ENCODE results near the gene GAS6.

GAS6 gene

DNA sequence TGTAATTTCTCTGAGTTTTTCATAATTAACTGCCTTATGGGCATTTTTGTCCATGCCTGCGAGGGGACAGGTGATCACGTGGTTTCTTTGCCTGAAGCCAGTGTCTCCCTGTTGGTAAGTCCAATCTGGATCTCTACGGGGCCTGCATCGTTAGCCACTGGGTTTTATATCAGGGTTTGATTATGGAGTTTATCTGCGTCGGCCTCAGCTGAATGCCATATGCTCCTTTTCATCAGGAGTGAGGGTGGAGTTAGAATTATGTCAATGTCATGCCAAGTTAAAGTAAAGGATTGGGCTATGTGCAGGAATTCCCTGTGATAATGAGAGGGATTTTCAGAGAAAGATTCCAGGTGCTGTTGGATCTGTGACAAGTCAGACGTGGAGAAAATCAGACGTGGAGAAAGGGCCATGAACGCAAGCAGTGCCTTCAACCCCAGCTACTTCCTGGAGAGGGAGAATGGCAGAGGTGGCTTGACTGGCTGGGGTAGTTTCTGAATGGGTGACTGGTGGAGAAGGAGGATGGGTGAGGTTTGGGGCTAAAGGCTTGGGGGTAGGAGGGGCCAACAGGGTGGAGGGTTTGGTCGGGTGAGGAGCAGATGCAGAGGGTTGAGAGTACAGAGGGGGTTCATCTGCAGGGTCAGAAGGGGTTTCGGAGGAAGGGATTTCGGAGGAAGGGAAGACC, 80.5 kb downstream of the GAS6 start:
- no peak overlapping the region for H3K4me3 ChIP-seq (ENCODE audit: low read length)
- TF ChIP-seq ZNF274 (IDR thresholded peaks at IDR 0.05; ENCODE audit: low read depth, low read length): no peak

GRCh38 chr13:113782472-113782871, 81.4 kb downstream of the GAS6 start:
- no peak for TF ChIP-seq ZNF274 (IDR thresholded peaks at IDR 0.05; ENCODE audit: low read depth, low read length)
- H3K4me3 ChIP-seq (ENCODE audit: low read length): no peak overlapping the region

GRCh38 chr13:113781571-113781970, 82.3 kb downstream of the GAS6 start:
- H3K4me3 ChIP-seq (ENCODE audit: low read length): no peak overlapping the region
- TF ChIP-seq ZNF274 (IDR thresholded peaks at IDR 0.05; ENCODE audit: low read depth, low read length): no peak

DNA sequence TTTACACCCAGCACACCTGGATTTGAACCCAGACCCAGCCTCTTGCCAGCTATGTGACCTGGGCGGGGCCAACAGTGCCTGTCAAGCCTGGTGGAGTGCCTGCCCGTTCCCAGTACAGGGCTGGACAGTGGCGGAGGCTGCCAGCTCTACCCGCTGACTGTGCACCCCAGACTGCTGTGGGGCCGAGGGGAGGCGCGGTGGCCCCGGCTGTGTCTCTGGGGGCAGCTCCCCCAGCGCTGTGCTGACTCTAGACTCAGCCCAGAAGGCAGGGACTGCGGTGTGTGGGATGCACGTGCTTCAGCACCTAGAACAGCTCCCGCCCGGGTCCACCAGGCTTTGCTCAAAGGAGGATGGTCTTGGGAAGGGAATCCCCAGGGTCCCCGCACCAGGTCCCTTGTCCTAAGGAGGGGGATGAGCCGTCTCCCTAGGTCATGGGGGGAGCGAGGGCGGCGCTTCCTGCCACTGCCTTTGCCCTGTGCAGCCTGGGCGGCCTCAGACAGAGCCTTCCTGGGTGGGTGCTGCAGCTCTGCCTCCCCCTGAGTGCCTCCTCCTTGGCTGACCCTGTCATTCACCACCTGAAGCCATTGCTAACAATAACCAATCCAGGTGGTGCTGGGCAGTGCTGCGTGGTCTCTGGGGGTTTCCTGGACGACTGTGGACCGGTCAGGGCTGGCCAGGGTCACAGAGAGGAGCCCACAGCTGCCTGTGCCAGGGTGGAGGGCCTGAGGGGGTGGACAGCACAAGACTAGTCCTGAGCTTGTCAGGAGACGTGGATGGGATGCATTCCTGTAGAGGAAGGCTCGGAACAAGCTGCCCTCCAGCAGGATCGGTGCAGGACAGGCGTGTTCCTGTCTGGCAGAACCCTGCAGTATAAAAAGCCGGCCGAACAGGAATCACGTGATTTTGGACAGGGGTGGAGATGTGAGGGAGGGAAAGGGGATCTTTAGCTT, 86.3 kb downstream of the GAS6 start:
- TF ChIP-seq ZNF274 (IDR thresholded peaks at IDR 0.05; ENCODE audit: low read depth, low read length): no peak
- no peak overlapping the region for H3K4me3 ChIP-seq (ENCODE audit: low read length)

DNA sequence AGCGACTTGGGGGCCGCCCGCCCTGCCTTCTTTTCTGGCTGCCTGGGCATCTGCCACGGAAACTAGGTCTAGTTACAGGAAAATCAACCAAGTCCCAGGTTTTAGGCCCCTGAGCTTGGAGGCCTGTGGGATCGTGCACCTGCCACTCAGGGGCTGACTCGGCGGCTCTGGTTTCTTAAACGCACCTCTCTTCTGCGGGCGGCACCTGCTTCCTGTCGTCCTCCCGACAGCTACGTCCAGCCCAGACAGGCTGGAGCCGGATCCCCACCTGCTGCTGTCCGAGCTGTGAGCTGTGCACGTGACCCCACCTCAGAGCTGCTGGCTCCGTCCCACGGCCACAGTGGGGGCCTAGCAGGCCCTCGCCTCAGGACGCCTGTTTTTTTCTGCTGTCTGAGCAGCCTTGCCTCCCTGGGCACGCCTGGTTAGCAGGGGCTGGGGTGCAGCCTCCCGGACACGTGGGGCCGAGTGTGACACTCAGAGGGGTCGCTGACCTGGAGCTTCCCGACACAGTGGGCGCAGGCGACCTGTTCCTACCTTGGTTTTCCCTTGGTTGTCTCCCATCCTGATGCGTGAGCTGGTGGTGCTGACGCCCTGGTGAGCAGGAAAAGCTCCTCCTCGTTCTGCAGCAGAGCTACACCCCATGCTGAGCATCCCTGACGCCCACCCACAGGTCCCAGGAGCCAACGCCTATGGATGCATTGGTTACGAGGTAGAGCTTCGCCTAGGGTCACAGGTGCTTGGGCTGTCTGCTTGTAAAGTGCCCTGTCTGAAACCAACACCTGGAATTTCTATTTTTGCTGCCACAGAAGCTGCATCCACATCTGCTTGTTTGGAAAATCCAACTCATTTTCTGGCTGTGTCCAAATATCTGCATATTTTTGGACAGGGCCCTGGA, 87.4 kb downstream of the GAS6 start:
- H3K4me3 ChIP-seq (ENCODE audit: low read length): no peak overlapping the region

GRCh38 chr13:113775451-113776145, 88.3 kb downstream of the GAS6 start:
- no peak for TF ChIP-seq ZNF274 (IDR thresholded peaks at IDR 0.05; ENCODE audit: low read depth, low read length)
- no peak overlapping the region for H3K4me3 ChIP-seq (ENCODE audit: low read length)

More for the DNA sequence above, 87.4 kb downstream of the GAS6 start:
- no peak for TF ChIP-seq ZNF274 (IDR thresholded peaks at IDR 0.05; ENCODE audit: low read depth, low read length)

GRCh38 chr13:113774177-113775107, 89.4 kb downstream of the GAS6 start:
- H3K4me3 ChIP-seq (ENCODE audit: low read length): no peak overlapping the region
- no peak for TF ChIP-seq ZNF274 (IDR thresholded peaks at IDR 0.05; ENCODE audit: low read depth, low read length)

- no peak overlapping the region for H3K4me3 ChIP-seq (ENCODE audit: low read length)
- no peak for TF ChIP-seq ZNF274 (IDR thresholded peaks at IDR 0.05; ENCODE audit: low read depth, low read length)
These were observed 92.1 kb downstream of the GAS6 start for GRCh38 chr13:113771709-113772331.

DNA sequence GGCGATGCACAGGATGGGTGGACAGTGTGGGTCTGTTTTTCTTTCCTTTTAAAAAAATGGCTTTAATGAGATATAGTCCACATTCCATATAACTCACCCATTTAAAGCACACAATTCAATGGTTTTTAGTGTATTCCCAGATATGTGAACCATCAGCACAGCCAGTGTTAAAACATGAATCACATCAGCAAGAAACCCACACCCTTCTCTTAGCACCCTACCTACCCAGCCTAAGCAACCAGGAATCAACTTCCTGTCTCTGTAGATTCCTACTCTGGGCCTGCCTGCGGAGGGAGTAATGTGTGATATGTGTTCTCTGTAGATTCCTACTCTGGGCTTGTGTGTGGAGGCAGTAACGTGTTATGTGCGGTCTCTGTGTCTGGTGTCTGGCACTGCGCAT, 92.9 kb downstream of the GAS6 start:
- H3K4me3 ChIP-seq (ENCODE audit: low read length): no peak overlapping the region
- TF ChIP-seq ZNF274 (IDR thresholded peaks at IDR 0.05; ENCODE audit: low read depth, low read length): no peak
